NB4 (cell line): ENCODE measurements around the gene ADAMTSL3.

Experiments
- DNase-seq: peaks from one replicate; pipeline ENCODE4 v3.0.0; 2010; ENCODE audit warnings: low read depth
- H3K4me3 ChIP-seq: one replicate; pipeline ENCODE4 v1.5.1; 2011; ENCODE audit warnings: mild to moderate bottlenecking, low read depth, low read length, moderate library complexity
- MYC ChIP-seq: IDR thresholded peaks from 2 replicates; pipeline ENCODE4 v1.6.1; 2011; ENCODE audit warnings: low read depth, low read length
- POLR2A ChIP-seq: IDR thresholded peaks from 2 replicates; pipeline ENCODE4 v1.6.1; 2011; ENCODE audit warnings: mild to moderate bottlenecking; ENCODE audit not compliant: insufficient read length; ENCODE audit errors: extremely low read depth
- TF ChIP-seq, protein P1 (sequence below): IDR thresholded peaks from 2 replicates; pipeline ENCODE4 v1.6.1; 2011; ENCODE audit warnings: low read depth, low read length
- TF ChIP-seq, protein P2 (sequence below): IDR thresholded peaks from one replicate; pipeline ENCODE4 v1.5.1; 2012; ENCODE audit warnings: low read depth, low read length

The ADAMTSL3 gene, protein sequence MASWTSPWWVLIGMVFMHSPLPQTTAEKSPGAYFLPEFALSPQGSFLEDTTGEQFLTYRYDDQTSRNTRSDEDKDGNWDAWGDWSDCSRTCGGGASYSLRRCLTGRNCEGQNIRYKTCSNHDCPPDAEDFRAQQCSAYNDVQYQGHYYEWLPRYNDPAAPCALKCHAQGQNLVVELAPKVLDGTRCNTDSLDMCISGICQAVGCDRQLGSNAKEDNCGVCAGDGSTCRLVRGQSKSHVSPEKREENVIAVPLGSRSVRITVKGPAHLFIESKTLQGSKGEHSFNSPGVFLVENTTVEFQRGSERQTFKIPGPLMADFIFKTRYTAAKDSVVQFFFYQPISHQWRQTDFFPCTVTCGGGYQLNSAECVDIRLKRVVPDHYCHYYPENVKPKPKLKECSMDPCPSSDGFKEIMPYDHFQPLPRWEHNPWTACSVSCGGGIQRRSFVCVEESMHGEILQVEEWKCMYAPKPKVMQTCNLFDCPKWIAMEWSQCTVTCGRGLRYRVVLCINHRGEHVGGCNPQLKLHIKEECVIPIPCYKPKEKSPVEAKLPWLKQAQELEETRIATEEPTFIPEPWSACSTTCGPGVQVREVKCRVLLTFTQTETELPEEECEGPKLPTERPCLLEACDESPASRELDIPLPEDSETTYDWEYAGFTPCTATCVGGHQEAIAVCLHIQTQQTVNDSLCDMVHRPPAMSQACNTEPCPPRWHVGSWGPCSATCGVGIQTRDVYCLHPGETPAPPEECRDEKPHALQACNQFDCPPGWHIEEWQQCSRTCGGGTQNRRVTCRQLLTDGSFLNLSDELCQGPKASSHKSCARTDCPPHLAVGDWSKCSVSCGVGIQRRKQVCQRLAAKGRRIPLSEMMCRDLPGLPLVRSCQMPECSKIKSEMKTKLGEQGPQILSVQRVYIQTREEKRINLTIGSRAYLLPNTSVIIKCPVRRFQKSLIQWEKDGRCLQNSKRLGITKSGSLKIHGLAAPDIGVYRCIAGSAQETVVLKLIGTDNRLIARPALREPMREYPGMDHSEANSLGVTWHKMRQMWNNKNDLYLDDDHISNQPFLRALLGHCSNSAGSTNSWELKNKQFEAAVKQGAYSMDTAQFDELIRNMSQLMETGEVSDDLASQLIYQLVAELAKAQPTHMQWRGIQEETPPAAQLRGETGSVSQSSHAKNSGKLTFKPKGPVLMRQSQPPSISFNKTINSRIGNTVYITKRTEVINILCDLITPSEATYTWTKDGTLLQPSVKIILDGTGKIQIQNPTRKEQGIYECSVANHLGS (N-terminal part only)

DNA sequence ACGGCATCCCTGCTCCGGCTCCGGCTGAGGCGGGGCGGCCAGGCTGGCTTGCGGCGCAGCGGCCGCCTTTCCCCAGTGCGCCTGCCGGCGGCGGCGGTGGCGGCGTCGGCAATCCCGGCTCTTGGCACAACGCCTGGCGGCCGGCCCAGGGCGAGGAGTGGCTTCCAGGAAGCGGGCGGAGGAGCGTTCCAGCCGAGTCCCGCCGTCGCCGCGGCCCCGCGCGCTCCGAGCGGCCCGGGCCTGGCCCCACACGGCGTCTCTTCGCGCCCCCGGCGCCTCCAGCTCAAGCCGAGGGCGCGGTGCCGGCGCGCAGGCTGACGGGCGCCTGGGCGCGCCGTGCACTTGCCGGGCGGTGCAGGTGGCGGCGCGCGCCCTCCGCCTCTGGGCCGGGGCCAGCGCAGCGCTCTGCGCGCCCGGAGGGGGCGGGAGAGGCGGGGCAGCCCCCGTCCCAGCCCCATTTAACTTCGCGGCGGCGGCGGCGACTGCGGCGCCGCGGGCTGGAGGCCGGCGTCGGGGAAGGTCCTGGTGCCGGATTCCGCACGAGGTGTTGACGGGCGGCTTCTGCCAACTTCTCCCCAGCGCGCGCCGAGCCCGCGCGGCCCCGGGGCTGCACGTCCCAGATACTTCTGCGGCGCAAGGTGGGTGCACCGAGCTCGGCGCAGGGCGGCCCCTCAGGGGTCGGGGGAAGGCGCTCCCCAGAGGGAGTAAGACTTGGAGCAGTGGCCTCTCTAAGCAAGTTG lies at the start of gene ADAMTSL3:
Gene ADAMTSL3, plus strand, starts transcription at position 485 of the 740 bp plus-strand sequence. CDS start 1,639 bp downstream, outside the sequence.
- no peak within 1 kb of the TSS for H3K4me3 ChIP-seq
- TF ChIP-seq, protein P1, sequence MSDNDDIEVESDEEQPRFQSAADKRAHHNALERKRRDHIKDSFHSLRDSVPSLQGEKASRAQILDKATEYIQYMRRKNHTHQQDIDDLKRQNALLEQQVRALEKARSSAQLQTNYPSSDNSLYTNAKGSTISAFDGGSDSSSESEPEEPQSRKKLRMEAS, result no peak
- TF ChIP-seq MYC (no peak), POLR2A (no peak)
- TF ChIP-seq, protein P2, sequence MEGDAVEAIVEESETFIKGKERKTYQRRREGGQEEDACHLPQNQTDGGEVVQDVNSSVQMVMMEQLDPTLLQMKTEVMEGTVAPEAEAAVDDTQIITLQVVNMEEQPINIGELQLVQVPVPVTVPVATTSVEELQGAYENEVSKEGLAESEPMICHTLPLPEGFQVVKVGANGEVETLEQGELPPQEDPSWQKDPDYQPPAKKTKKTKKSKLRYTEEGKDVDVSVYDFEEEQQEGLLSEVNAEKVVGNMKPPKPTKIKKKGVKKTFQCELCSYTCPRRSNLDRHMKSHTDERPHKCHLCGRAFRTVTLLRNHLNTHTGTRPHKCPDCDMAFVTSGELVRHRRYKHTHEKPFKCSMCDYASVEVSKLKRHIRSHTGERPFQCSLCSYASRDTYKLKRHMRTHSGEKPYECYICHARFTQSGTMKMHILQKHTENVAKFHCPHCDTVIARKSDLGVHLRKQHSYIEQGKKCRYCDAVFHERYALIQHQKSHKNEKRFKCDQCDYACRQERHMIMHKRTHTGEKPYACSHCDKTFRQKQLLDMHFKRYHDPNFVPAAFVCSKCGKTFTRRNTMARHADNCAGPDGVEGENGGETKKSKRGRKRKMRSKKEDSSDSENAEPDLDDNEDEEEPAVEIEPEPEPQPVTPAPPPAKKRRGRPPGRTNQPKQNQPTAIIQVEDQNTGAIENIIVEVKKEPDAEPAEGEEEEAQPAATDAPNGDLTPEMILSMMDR, result no peak
- DNase-seq, result no peak

DNA sequence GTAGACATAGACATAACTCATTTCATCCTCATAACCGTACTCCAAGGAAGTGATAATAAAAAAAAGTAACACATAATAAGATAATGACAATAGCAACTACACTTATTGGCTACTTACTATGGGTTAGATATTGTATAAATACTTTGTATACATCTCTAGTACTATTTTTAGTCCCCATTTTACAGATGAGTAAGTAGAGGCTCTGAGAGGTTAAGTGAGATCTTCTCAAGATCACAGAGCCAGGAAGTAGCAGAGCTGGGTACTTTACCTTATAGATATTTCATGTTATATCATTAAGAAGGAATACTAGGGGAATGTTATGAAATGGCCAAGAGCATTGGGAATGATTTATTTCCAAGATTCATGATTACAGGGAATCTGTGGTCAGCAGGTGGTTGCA lies 49.4 kb upstream of the ADAMTSL3 start:
- no peak overlapping the region for H3K4me3 ChIP-seq
- TF ChIP-seq MYC (no peak), POLR2A (no peak)
- TF ChIP-seq, protein P1, result no peak
- TF ChIP-seq, protein P2, result no peak
- no peak for DNase-seq

DNA sequence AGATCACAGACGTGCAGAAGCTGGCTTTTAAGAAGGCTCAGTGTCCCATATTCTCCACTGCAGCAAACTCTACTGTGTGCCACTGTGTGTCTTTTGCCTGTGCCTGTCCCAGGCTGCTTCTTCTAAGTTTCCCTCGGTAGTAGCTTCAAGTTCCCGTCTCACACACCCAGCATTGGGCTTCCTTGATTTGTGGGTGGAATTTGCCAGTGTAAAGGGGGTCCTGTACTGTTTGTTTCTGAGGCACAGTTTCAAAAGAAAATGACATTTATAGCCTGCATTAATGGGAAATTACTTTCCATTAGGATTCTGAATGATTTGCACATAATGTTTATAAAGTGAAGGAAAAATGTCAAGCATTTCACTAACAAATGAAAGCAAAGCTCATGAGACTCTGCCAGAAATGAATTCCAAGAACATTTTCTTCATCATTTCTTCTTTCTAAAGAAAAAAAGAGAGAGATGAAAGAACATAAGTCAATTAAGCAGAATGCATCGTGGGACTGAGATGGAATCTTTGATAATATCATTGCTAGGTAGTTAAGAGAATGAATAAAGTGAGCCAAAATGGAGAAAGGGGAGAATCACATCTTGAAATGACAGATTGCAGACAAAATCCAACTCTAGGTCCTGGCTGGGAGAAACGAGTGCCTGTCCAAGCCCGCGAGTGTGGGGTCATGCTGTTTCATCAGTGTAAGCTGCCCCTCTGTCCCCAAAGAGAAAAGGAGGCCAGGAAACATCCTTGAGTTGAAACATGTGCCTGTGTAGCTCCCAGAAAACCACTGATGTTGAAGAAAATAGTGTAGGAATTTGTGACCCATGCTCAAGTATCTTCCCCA lies 48.6 kb upstream of the ADAMTSL3 start:
- H3K4me3 ChIP-seq, result no peak overlapping the region
- TF ChIP-seq, protein P1, result no peak
- TF ChIP-seq POLR2A (no peak), MYC (no peak)
- TF ChIP-seq, protein P2, result no peak
- DNase-seq, result no peak

DNA sequence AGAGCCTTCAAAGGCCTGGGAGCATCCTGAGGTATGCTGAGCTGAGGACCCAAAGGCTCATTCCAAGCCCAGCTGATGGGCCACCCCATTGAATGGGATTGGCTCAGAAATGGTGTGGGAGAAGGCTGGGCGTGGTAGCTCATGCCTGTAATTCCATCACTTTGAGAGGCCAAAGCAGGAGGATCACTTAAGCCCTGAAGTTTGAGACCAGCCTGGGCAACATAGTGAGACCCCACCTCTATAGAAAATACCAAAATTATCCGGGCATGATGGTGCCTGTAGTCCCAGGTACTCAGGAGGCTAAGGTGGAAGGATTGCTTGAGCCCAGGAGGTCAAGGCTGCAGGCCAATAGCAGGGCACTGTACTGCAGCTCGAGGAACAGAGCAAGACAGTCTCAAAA lies 43.8 kb upstream of the ADAMTSL3 start:
- no peak overlapping the region for H3K4me3 ChIP-seq
- TF ChIP-seq, protein P1, result no peak
- TF ChIP-seq, protein P2, result no peak
- TF ChIP-seq POLR2A (no peak), MYC (no peak)
- DNase-seq, result no peak
